ENCODE measurements around the gene TUFM. TPM values are rescaled to one million over a fixed set of nuclear protein-coding genes. Genes with fewer than 3 reads are reported as not detected.

Gene TUFM
- total and polyA plus RNA-seq, 11 donors: 179 to 384 (median 226) TPM

- peaks cover 0 to 10% (median 0%) of the 10 kb centered on the region in 9 donors for H3K27me3 ChIP-seq
- H3K4me1 ChIP-seq: peaks cover 4 to 16% (median 11%) of the 10 kb centered on the region in 12 donors
- TF ChIP-seq POLR2A (IDR thresholded peaks at IDR 0.05) (no peak), CTCF (IDR thresholded peaks at IDR 0.05) (no peak)
- DNase-seq (no peak), ATAC-seq (no peak)
- peaks cover 0 to 17% (median 13%) of the 10 kb centered on the region in 9 donors for H3K36me3 ChIP-seq
- H3K4me3 ChIP-seq: peak within 1 kb of the TSS; percentile 29 to 92 (median 69)
- 73 to 79% (median 76%) methylated on average over 25 of the region's 25 CpGs for WGBS, 4 donors
- intact Hi-C loops (cut with DNase I): loop anchor here in 5 of 10 donors (2.0 to 5.0 kb wide), 5 partner anchors 44 to 69 kb away; partner anchors contain the start of gene ATXN2L (in 1 of the 5)
- H3K27ac ChIP-seq: peak within 1 kb of the TSS in 1 of 12 donors; percentile 56
- H3K9me3 ChIP-seq: no peaks in the 10 kb centered on the region
These were observed 32.2 kb upstream of the TUFM start, which contains the start of gene ATP2A1 for GRCh38 chr16:28878083-28878926. TSS of gene ATP2A1 (plus strand) at chr16:28878488. CDS start at chr16:28878672, 184 bp downstream.

- Histone ChIP-seq H3K36me3 (peaks cover 0 to 23% (median 20%) of the 10 kb centered on the region in 9 donors), H3K27ac (no peak overlapping the region), H3K4me3 (no peak overlapping the region), H3K27me3 (peaks cover 0 to 6% (median 0%) of the 10 kb centered on the region in 9 donors), H3K4me1 (peaks cover 4 to 16% (median 11%) of the 10 kb centered on the region in 12 donors), H3K9me3 (no peaks in the 10 kb centered on the region)
- no peak for ATAC-seq
- intact Hi-C loops (cut with DNase I): loop anchor here in 5 of 10 donors (5.0 kb wide), 4 partner anchors 45 to 70 kb away; partner anchors contain the start of gene ATXN2L (in 1 of the 5)
- 30 to 70% (median 61%) methylated on average over 1 to 2 of the region's 2 CpGs for WGBS, 4 donors
- TF ChIP-seq POLR2A (IDR thresholded peaks at IDR 0.05) (no peak), CTCF (IDR thresholded peaks at IDR 0.05) (no peak)
- no peak for DNase-seq
These were observed 31.5 kb upstream of the TUFM start for GRCh38 chr16:28877655-28878000.

GRCh38 chr16:28876973-28877654, 31.0 kb upstream of the TUFM start:
- intact Hi-C loops (cut with DNase I): loop anchor here in 5 of 10 donors (5.0 kb wide), 4 partner anchors 45 to 70 kb away; partner anchors contain the start of gene ATXN2L (in 1 of the 5)
- Histone ChIP-seq H3K4me3 (no peak overlapping the region), H3K36me3 (peaks cover 0 to 29% (median 25%) of the 10 kb centered on the region in 9 donors), H3K9me3 (no peaks in the 10 kb centered on the region), H3K4me1 (peaks cover 4 to 16% (median 11%) of the 10 kb centered on the region in 12 donors), H3K27me3 (peaks cover 0 to 6% (median 0%) of the 10 kb centered on the region in 9 donors), H3K27ac (no peak overlapping the region)
- WGBS, 4 donors: 55 to 67% (median 57%) methylated on average over 11 to 12 of the region's 12 CpGs
- TF ChIP-seq POLR2A (IDR thresholded peaks at IDR 0.05): no peak
- DNase-seq (no peak), ATAC-seq (no peak)

- Histone ChIP-seq H3K4me1 (peaks cover 4 to 16% (median 11%) of the 10 kb centered on the region in 12 donors), H3K27ac (no peak overlapping the region), H3K36me3 (peaks cover 0 to 38% (median 34%) of the 10 kb centered on the region in 9 donors), H3K27me3 (peaks cover 0 to 6% (median 0%) of the 10 kb centered on the region in 9 donors), H3K4me3 (no peak overlapping the region), H3K9me3 (no peaks in the 10 kb centered on the region)
- TF ChIP-seq CTCF (IDR thresholded peaks at IDR 0.05) (no peak), POLR2A (IDR thresholded peaks at IDR 0.05) (no peak)
- DNase-seq: no peak
- intact Hi-C loops (cut with DNase I): loop anchor here in 5 of 10 donors (5.0 kb wide), 4 partner anchors 46 to 71 kb away; partner anchors contain the start of gene ATXN2L (in 1 of the 5)
- no peak for ATAC-seq
- 54 to 69% (median 64%) methylated on average over 2 to 17 of the region's 17 CpGs for WGBS, 4 donors
These were observed 30.0 kb upstream of the TUFM start for GRCh38 chr16:28876019-28876659.
